ENCODE measurements around the gene PTGER1.

The PTGER1 gene

DNA sequence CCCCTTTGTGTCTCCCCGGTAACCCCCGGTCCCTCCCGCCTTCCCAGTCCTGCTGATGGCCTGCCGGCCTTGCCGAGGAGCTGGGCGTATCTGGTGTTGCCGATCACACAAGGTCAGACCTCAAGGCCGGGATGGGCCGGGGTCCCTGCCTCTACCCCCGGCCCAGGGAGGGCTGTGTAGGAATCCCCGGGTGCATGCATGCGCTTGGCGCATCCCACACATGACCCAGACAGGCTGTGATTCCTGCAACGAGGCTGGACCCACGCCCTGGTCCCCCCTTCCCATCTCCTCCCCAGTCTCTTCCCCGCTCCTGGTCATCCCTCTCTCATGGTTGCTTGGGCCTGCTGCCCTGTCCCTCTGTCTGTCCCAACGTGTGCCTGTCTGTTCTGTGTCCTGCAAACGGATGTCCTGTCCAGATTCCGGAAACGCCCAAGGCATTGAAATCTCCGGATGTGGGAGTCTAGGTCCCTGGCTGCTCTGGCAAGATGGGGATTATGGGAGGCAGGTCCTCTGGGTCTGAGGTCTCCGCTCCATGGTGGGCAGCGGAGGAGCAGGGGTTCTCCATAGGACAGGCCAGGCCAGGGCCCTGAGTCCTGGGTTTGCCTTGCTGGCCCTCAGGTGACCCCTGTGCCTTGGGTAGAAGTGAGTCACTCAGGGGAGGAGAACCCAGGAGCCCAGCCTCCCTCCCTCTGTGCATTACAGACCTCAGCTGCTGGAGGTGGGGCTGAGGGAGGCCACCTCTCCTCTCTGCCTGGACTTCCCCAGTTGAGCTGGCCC lies 40.4 kb downstream of the PTGER1 start:
- TF ChIP-seq, protein P1, sequence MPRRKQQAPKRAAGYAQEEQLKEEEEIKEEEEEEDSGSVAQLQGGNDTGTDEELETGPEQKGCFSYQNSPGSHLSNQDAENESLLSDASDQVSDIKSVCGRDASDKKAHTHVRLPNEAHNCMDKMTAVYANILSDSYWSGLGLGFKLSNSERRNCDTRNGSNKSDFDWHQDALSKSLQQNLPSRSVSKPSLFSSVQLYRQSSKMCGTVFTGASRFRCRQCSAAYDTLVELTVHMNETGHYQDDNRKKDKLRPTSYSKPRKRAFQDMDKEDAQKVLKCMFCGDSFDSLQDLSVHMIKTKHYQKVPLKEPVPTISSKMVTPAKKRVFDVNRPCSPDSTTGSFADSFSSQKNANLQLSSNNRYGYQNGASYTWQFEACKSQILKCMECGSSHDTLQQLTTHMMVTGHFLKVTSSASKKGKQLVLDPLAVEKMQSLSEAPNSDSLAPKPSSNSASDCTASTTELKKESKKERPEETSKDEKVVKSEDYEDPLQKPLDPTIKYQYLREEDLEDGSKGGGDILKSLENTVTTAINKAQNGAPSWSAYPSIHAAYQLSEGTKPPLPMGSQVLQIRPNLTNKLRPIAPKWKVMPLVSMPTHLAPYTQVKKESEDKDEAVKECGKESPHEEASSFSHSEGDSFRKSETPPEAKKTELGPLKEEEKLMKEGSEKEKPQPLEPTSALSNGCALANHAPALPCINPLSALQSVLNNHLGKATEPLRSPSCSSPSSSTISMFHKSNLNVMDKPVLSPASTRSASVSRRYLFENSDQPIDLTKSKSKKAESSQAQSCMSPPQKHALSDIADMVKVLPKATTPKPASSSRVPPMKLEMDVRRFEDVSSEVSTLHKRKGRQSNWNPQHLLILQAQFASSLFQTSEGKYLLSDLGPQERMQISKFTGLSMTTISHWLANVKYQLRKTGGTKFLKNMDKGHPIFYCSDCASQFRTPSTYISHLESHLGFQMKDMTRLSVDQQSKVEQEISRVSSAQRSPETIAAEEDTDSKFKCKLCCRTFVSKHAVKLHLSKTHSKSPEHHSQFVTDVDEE (CRISPR knock-in tag; IDR thresholded peaks at IDR 0.05), result no peak
- TF ChIP-seq GLIS3 (CRISPR knock-in tag; IDR thresholded peaks at IDR 0.05), result no peak
- ATAC-seq, result peak; percentile 87

DNA sequence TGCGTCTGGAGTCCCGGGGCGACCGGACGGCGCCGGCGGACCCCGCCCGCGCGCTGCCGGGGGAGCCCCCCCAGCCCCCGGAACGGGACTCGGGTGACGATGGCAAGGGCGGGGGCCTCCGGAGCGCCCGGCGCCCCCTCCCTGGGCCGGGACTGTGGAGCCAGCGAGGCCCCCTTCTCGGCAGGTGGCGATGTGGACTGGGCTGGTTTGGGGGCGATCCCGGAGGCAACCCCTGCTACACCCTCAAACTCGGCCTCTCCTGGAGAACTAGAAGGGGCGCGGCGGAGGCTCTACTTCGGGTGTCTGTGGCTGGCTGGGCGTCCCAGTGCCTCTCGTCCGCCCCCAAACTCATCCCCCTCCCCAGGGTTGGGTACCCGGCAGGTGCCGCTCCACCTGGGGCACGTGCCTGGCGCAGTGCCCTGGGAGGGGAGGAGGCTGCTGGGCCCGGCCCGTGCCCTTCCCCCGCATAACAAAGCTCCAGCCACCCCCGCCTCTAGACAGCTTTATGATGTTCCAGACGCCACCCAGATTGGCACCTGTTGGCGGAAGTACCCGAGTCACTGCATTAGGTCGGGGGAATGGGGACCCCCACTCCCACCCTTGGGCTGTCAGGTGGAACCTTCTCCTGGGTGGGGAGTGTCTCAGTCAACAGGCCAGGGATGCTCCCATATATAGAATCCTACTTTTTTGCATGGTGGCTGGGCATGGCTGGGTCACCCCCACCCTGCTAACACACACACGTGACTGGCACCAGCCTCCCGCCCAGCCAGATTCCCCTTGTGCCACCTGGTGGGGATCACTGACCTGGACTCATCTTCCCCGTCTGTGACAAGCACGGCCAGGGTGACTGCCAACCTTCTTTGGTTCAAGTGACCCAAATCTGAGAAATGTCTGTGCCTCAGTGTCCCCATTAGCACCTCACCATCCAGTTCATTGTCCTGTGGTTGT lies 41.3 kb downstream of the PTGER1 start:
- TF ChIP-seq ZFP3 (CRISPR knock-in tag; IDR thresholded peaks at IDR 0.05) (no peak), TCF4 (CRISPR knock-in tag; IDR thresholded peaks at IDR 0.05; ENCODE audit: borderline replicate concordance) (no peak), ZNF70 (CRISPR knock-in tag; IDR thresholded peaks at IDR 0.05) (no peak), PATZ1 (CRISPR knock-in tag; IDR thresholded peaks at IDR 0.05; ENCODE audit: borderline replicate concordance) (no peak), ARNTL (CRISPR knock-in tag; IDR thresholded peaks at IDR 0.05; ENCODE audit: borderline replicate concordance, low read depth) (no peak), ZNF565 (CRISPR knock-in tag; conservative IDR thresholded peaks at IDR 0.05; ENCODE audit: low read depth) (no peak), ZC3H10 (CRISPR knock-in tag; IDR thresholded peaks at IDR 0.05) (no peak)
- ATAC-seq, result peak; percentile 45

DNA sequence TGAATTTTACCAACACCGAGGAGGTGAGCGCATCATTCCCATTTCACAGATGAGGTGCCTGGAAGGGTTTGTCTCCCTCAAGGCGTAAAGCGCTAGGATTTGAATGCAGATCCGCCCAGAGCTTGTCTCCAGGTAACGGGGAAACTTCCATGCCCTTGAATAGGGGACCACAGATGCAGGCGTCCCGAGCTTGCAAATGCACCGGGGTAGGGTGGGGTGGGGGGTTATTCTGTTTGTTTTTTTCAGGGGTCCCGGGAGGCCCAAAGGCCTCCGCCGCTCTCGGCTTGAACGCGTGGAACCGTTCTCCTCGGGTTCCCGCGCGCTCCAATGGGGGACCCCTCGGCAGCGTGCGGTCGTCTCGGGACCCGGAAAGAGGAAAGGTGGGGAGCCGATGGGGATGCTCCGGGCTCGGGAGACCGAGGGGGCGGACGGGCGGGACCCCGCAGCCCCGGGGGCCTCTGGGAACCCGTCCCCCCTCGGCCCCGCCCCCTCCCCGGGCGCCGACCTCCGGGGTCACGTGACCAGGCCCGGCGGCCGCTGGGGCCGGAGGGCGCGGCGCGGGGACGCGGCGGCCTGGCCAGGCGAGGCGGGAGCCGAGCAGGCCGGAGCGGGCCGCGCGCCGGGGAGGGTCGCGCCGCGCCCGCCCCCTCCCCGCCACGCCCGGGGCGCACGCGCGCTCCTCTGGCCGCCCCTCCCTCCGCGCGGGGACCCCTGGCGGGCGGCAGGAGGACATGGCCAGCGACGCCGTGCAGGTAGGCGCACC lies 42.2 kb downstream of the PTGER1 start, which contains the start of gene PKN1:
PKN1 (plus strand) TSS at position 516 of the 763 bp plus-strand sequence; CDS start at position 732, 216 bp downstream.
- TF ChIP-seq ZNF565 (CRISPR knock-in tag; conservative IDR thresholded peaks at IDR 0.05; ENCODE audit: low read depth) (no peak), ZNF70 (CRISPR knock-in tag; IDR thresholded peaks at IDR 0.05) (peak; percentile 65; the same call in 1 of the 2 replicates)
- ATAC-seq, result peak; percentile 9; the same call in 2 of the 3 replicates

DNA sequence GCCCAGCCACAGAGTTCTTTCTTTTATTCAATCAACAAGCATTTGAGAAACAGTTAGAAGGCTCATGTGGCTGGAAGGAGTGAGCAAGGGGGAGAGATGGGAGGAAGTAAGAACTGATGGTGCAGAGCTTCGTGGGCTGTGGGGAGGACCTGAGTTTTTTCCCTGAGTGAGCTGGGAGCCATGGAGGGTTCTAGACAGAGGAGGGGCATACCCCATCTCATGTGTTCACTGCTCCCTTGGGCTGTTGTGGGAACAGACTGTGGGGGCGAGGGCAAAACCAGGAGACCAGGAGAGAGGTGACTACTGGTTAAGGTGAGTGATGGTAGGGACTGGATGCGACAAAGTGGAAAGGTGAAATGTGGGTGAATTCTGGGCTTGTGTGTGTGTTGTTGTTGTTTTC lies 44.4 kb downstream of the PTGER1 start:
- no peak for ATAC-seq
- TF ChIP-seq ZNF8 (CRISPR knock-in tag; IDR thresholded peaks at IDR 0.05) (no peak), PPARA (CRISPR knock-in tag; IDR thresholded peaks at IDR 0.05; ENCODE audit: borderline replicate concordance) (no peak), ESRRG (CRISPR knock-in tag; IDR thresholded peaks at IDR 0.05) (no peak), TCF4 (CRISPR knock-in tag; IDR thresholded peaks at IDR 0.05; ENCODE audit: borderline replicate concordance) (no peak), ZC3H10 (CRISPR knock-in tag; IDR thresholded peaks at IDR 0.05) (no peak), ISL1 (CRISPR knock-in tag; IDR thresholded peaks at IDR 0.05) (no peak), TOX (CRISPR knock-in tag; IDR thresholded peaks at IDR 0.05; ENCODE audit: borderline replicate concordance) (no peak), BACH2 (CRISPR knock-in tag; IDR thresholded peaks at IDR 0.05; ENCODE audit: borderline replicate concordance) (no peak), ZNF565 (CRISPR knock-in tag; conservative IDR thresholded peaks at IDR 0.05; ENCODE audit: low read depth) (no peak), RARB (CRISPR knock-in tag; IDR thresholded peaks at IDR 0.05) (no peak), ZNF70 (CRISPR knock-in tag; IDR thresholded peaks at IDR 0.05) (no peak), PATZ1 (CRISPR knock-in tag; IDR thresholded peaks at IDR 0.05; ENCODE audit: borderline replicate concordance) (no peak), ARNTL (CRISPR knock-in tag; IDR thresholded peaks at IDR 0.05; ENCODE audit: borderline replicate concordance, low read depth) (no peak), GLIS3 (CRISPR knock-in tag; IDR thresholded peaks at IDR 0.05) (no peak)
- TF ChIP-seq, protein P2, sequence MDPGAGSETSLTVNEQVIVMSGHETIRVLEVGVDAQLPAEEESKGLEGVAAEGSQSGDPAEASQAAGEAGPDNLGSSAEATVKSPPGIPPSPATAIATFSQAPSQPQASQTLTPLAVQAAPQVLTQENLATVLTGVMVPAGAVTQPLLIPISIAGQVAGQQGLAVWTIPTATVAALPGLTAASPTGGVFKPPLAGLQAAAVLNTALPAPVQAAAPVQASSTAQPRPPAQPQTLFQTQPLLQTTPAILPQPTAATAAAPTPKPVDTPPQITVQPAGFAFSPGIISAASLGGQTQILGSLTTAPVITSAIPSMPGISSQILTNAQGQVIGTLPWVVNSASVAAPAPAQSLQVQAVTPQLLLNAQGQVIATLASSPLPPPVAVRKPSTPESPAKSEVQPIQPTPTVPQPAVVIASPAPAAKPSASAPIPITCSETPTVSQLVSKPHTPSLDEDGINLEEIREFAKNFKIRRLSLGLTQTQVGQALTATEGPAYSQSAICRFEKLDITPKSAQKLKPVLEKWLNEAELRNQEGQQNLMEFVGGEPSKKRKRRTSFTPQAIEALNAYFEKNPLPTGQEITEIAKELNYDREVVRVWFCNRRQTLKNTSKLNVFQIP (CRISPR knock-in tag; IDR thresholded peaks at IDR 0.05; ENCODE audit: borderline replicate concordance, low read depth), result no peak
- TF ChIP-seq, protein P1 (CRISPR knock-in tag; IDR thresholded peaks at IDR 0.05), result no peak
- TF ChIP-seq, protein P3, sequence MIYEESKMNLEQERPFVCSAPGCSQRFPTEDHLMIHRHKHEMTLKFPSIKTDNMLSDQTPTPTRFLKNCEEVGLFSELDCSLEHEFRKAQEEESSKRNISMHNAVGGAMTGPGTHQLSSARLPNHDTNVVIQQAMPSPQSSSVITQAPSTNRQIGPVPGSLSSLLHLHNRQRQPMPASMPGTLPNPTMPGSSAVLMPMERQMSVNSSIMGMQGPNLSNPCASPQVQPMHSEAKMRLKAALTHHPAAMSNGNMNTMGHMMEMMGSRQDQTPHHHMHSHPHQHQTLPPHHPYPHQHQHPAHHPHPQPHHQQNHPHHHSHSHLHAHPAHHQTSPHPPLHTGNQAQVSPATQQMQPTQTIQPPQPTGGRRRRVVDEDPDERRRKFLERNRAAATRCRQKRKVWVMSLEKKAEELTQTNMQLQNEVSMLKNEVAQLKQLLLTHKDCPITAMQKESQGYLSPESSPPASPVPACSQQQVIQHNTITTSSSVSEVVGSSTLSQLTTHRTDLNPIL (CRISPR knock-in tag; IDR thresholded peaks at IDR 0.05; ENCODE audit: low read depth), result no peak

Measured in SK-N-SH treated with all-trans-retinoic acid at 6 μM for 48 hours (cell line).